Skeletal muscle tissue (tissue), 4 donors: Measurements from ENCODE around the gene NLRX1. TPM values are rescaled to one million over a fixed set of nuclear protein-coding genes. Genes with fewer than 3 reads are reported as not detected.
"Not testable (repeated sequence)": the region's sequence is repeated elsewhere in the genome, so short reads cannot be mapped to it uniquely, and the experiment has no call there.

Source experiments
- H3K27ac ChIP-seq: one replicate; pipeline ENCODE4 v1.7.0; 2013; ENCODE audit warnings: mild to moderate bottlenecking, low read depth, low read length, inconsistent platforms
- H3K27me3 ChIP-seq, 3 donors: one replicate each; pipeline ENCODE4 v1.7.0; 2013; ENCODE audit warnings: low read length in 3 of 3; ENCODE audit not compliant: control insufficient read depth in 3 of 3, insufficient read depth in 3 of 3
- H3K36me3 ChIP-seq, 3 donors: one replicate each; pipeline ENCODE4 v1.7.0; 2013; ENCODE audit warnings: low read length in 3 of 3; ENCODE audit not compliant: control insufficient read depth in 3 of 3, insufficient read depth in 3 of 3
- H3K4me1 ChIP-seq, 3 donors: one replicate each; pipeline ENCODE4 v1.7.0; 2013; ENCODE audit warnings: low read length in 3 of 3, mild to moderate bottlenecking in 3 of 3; ENCODE audit not compliant: control insufficient read depth in 3 of 3, insufficient read depth in 3 of 3
- H3K4me3 ChIP-seq, 3 donors: one replicate each; pipeline ENCODE4 v1.7.0; 2013; ENCODE audit warnings: low read length in 3 of 3
- H3K9ac ChIP-seq, 3 donors: one replicate each; pipeline ENCODE4 v1.7.0; 2013; ENCODE audit warnings: low read length in 3 of 3, mild to moderate bottlenecking in 3 of 3, moderate library complexity in 2 of 3, low read depth in 1 of 3
- H3K9me3 ChIP-seq, 3 donors: one replicate each; pipeline ENCODE4 v1.7.0; 2013; ENCODE audit warnings: low read length in 3 of 3; ENCODE audit not compliant: control insufficient read depth in 3 of 3
- total RNA-seq: library from RNA; depleted of rRNA; stranded (reverse); fragments of >200 nt; gene quantifications from one replicate; pipeline ENCODE4 v1.2.3, GENCODE V29; 2014
- donor health status: Osteomylitis.

NLRX1 gene
- total RNA-seq, 1 donor from 2014 or later, result 17.2 TPM

DNA sequence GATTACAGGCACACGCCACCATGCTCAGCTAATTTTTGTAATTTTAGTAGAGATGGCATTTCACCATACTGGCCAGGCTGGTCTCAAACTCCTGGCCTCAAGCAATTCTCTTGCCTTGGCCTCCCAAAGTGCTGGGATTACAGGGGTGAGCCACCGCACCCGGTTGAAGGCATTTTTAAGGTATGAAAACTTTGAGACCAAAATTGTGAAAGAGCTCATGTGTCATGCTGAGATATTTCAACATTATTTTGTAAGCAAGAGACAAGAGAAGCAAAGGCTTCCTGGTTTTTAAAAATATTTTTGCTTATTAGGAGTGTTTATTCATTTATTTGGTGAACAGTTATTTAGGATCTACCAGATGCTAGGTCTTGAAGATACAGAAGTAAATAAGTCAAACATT is 23.6 kb downstream of the NLRX1 start:
- H3K27ac ChIP-seq, result no peak overlapping the region
- H3K9ac ChIP-seq, result no peak overlapping the region
- H3K27me3 ChIP-seq, result peaks cover 0 to 5% (median 0%) of the 10 kb centered on the region in 3 donors
- H3K4me3 ChIP-seq, result no peak overlapping the region
- H3K9me3 ChIP-seq, result no peaks in the 10 kb centered on the region
- H3K4me1 ChIP-seq, result no peaks in the 10 kb centered on the region
- H3K36me3 ChIP-seq, result no peaks in the 10 kb centered on the region

- no peaks in the 10 kb centered on the region for H3K36me3 ChIP-seq
- no peak overlapping the region for H3K4me3 ChIP-seq
- H3K9me3 ChIP-seq, result no peaks in the 10 kb centered on the region
- no peaks in the 10 kb centered on the region for H3K4me1 ChIP-seq
- H3K27me3 ChIP-seq, result no peaks in the 10 kb centered on the region
- no peak overlapping the region for H3K9ac ChIP-seq
- H3K27ac ChIP-seq, result no peak overlapping the region
Observed at GRCh38 chr11:119193001-119193400, 24.5 kb downstream of the NLRX1 start.

DNA sequence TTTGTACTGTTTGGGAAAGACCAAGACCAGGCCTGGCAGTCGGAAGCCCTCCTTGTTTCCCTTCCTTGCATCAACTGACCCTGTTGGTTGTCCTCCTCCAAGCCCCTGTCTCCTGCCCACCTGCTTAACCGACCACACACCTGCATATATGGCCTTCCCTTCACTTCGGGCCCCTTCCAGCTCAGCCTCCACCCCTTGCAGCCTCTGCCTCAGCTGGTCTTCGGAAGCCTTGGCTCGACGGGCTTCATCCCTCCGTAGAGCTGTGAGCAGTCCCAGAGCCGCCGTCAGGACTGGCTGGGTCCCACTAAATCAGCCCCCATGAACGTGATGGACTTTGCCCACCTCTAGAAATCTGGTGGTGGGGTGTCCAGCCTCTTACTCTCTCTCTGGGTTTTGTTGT is 25.1 kb downstream of the NLRX1 start:
- Histone ChIP-seq H3K27ac (no peak overlapping the region), H3K27me3 (no peaks in the 10 kb centered on the region), H3K9ac (no peak overlapping the region), H3K4me1 (no peaks in the 10 kb centered on the region), H3K4me3 (no peak overlapping the region), H3K36me3 (no peaks in the 10 kb centered on the region), H3K9me3 (no peaks in the 10 kb centered on the region)

DNA sequence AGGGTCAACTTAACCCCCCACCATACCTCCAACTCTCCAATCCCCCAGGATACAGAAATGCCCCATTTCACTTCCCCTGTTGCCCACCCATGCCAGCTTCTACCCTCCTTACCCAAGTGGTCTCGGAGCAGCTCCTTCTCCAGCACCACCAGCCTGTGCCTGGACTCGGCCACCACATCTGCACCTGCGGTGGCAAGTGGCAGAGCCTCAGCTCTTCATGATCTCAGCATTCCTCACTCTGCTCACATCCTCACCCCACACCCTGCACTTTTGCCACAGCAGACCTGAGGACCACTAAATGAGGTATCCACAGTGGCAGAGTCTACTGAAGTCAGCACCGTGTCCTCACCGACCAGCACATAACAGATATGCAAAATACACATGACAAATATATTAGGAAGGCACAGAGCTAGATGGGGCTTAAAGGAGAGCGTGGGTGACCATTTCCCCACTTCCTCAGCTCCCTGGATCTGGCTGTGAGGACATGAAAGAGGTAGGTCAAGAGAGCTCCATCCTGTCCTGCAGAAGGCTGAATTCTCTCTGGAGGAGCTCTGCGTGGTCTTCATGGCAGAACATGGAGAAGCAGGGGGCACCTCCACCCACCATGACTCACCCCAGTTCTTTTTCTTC is 26.4 kb downstream of the NLRX1 start:
- no peaks in the 10 kb centered on the region for H3K36me3 ChIP-seq
- H3K4me3 ChIP-seq, result no peak overlapping the region
- H3K9me3 ChIP-seq, result no peaks in the 10 kb centered on the region
- no peaks in the 10 kb centered on the region for H3K4me1 ChIP-seq
- no peak overlapping the region for H3K27ac ChIP-seq
- no peak overlapping the region for H3K9ac ChIP-seq
- H3K27me3 ChIP-seq, result no peaks in the 10 kb centered on the region

DNA sequence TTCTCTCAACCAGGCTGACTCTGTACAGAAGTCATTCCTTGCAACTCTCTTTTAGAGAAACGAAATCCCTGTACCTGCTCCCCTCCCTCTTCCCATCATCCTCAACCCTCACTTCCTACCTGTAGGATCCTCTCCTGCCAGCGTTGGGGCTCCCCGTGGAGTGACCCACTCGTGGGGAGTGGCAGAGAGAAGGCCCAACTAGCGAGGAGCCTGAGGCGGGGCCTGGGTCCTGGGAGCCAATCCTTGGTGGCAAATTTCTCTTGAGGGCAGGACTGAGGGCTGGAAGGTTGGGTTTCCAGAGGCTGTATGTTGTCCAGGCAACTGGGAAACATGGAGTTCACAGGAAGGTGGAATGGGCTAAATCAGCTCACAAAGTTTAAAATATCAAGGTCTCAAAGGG is 27.2 kb downstream of the NLRX1 start:
- Histone ChIP-seq H3K27ac (no peak overlapping the region), H3K27me3 (no peaks in the 10 kb centered on the region), H3K4me3 (no peak overlapping the region), H3K9ac (no peak overlapping the region), H3K9me3 (no peaks in the 10 kb centered on the region), H3K36me3 (no peaks in the 10 kb centered on the region), H3K4me1 (no peaks in the 10 kb centered on the region)

- no peak overlapping the region for H3K4me3 ChIP-seq
- no peaks in the 10 kb centered on the region for H3K36me3 ChIP-seq
- no peaks in the 10 kb centered on the region for H3K9me3 ChIP-seq
- H3K27me3 ChIP-seq, result no peaks in the 10 kb centered on the region
- H3K4me1 ChIP-seq, result no peaks in the 10 kb centered on the region
- no peak overlapping the region for H3K9ac ChIP-seq
- H3K27ac ChIP-seq, result no peak overlapping the region
Observed at GRCh38 chr11:119196833-119197483, 28.4 kb downstream of the NLRX1 start.

- Histone ChIP-seq H3K9ac (no peak overlapping the region), H3K9me3 (no peaks in the 10 kb centered on the region), H3K4me1 (no peaks in the 10 kb centered on the region), H3K36me3 (no peaks in the 10 kb centered on the region), H3K4me3 (no peak overlapping the region), H3K27me3 (no peaks in the 10 kb centered on the region), H3K27ac (no peak overlapping the region)
Observed at GRCh38 chr11:119198925-119199324, 30.4 kb downstream of the NLRX1 start.

- H3K36me3 ChIP-seq, H3K27ac ChIP-seq, H3K4me1 ChIP-seq, H3K9ac ChIP-seq, H3K4me3 ChIP-seq, H3K27me3 ChIP-seq, H3K9me3 ChIP-seq: not testable (repeated sequence)
Observed at GRCh38 chr11:119201236-119201635, 32.7 kb downstream of the NLRX1 start.

GRCh38 chr11:119202554-119202953 is 34.0 kb downstream of the NLRX1 start:
- H3K27me3 ChIP-seq, result no peaks in the 10 kb centered on the region
- H3K4me1 ChIP-seq, result peaks cover 4 to 11% (median 6%) of the 10 kb centered on the region in 3 donors
- H3K36me3 ChIP-seq, result no peaks in the 10 kb centered on the region
- H3K4me3 ChIP-seq, result no peak overlapping the region
- H3K27ac ChIP-seq, result no peak overlapping the region
- no peaks in the 10 kb centered on the region for H3K9me3 ChIP-seq
- no peak overlapping the region for H3K9ac ChIP-seq

GRCh38 chr11:119204066-119204465 is 35.5 kb downstream of the NLRX1 start:
- H3K4me1 ChIP-seq, result peaks cover 4 to 14% (median 6%) of the 10 kb centered on the region in 3 donors

More at GRCh38 chr11:119204066-119204465, 35.5 kb downstream of the NLRX1 start:
- Histone ChIP-seq H3K27me3 (no peaks in the 10 kb centered on the region), H3K4me3 (no peak overlapping the region), H3K9ac (no peak overlapping the region), H3K36me3 (no peaks in the 10 kb centered on the region), H3K9me3 (no peaks in the 10 kb centered on the region), H3K27ac (no peak overlapping the region)
